CD4-positive, alpha-beta T cell treated with Interleukin-4 for 1 hour (primary cell): ENCODE data around the gene CNGB1.
"Not testable (repeated sequence)": the region's sequence is repeated elsewhere in the genome, so short reads cannot be mapped to it uniquely, and the experiment has no call there.

Experiments used
- DNase-seq, 2 donors: peaks; one replicate each; pipeline ENCODE4 v3.0.0-alpha.2; 2020 to 2022

CNGB1 gene

DNA sequence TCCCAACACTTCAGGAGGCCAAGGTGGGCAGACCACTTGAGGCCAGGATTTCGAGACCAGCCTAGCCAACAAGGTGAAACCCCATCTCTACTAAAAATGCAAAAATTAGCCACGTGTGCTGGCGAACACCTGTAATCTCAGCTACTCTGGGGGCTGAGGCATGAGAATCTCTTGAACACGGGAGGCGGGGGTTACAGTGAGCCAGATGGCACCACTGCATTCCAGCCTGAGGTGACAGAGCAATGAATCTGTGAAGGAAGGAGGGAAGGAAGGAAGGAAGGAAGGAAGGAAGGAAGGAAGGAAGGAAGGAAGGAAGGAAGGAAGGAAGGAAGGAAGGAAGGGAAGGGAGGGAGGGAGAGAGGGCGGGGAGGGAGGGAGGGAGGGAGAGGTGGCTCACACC lies 124.0 kb downstream of the CNGB1 start:
- not testable (repeated sequence) for DNase-seq

GRCh38 chr16:57846078-57846697 lies 124.7 kb downstream of the CNGB1 start:
- DNase-seq, result no peak

GRCh38 chr16:57845115-57845514 lies 125.8 kb downstream of the CNGB1 start:
- DNase-seq, result no peak

- DNase-seq, result no peak
Measured at GRCh38 chr16:57844416-57845030, 126.4 kb downstream of the CNGB1 start.

GRCh38 chr16:57843400-57843799 lies 127.5 kb downstream of the CNGB1 start:
- DNase-seq, result no peak

GRCh38 chr16:57842601-57843000 lies 128.3 kb downstream of the CNGB1 start:
- DNase-seq, result no peak

DNA sequence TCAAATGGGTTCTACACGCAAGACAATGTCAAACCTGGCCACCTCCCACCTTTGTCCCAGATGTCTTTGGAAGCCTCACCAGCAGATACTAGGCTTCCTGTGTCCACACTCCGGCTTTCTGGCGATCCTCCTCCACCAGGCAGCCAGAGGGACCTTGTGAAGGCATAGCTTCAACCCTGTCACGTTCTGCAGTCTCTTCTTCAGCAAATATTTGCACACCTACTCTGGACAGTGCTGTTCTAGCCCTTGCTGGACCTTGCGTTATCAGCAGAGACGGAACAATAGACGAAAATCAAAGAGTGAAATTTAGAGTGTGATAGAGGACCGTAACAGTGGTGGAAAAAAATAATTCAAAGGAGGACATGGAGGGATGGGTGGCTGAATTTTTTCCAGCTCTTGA lies 130.1 kb downstream of the CNGB1 start:
- DNase-seq, result no peak

- DNase-seq, result no peak
Measured at GRCh38 chr16:57838161-57838560, 132.8 kb downstream of the CNGB1 start.

GRCh38 chr16:57837305-57838125 lies 133.4 kb downstream of the CNGB1 start:
- DNase-seq, result no peak

- not testable (repeated sequence) for DNase-seq
Measured at GRCh38 chr16:57835439-57835838, 135.5 kb downstream of the CNGB1 start.

DNA sequence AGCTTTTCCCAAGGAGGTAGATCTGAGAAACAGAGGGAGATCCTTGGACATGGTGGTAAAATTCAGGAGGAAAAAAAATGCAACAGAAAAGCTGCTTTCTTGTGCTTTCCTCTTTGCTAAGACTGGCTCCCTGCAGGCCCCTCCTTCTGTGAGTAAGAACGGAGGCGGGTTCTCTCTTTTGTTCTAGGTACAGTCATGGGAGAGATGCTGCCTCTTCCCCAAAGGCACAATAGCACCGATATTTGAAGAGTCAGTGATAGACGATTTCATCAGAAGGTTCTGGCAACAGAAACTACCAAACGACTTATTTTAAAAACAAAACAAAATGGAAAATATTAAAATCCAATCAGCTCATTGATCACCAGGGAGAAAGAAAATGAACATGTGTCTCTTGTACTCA lies 136.0 kb downstream of the CNGB1 start:
- DNase-seq, result no peak
